ENCODE data around the gene TMUB1.

GRCh38 chr7:151131224-151131591 is 47.9 kb upstream of the TMUB1 start:
- TF ChIP-seq CTCF (IDR thresholded peaks at IDR 0.05; ENCODE audit: extremely low read depth in 1 of 2, insufficient read depth in 1 of 2, low read depth in 1 of 2, low read length in 2 of 2), result no peak
- no peak for TF ChIP-seq POLR2A (IDR thresholded peaks at IDR 0.05; ENCODE audit: low read depth, low read length)
- no peak for TF ChIP-seq EZH2 (IDR thresholded peaks at IDR 0.05; ENCODE audit: borderline replicate concordance, low read depth, low read length, severe bottlenecking)
- TF ChIP-seq POLR2AphosphoS5 (IDR thresholded peaks at IDR 0.05; ENCODE audit: insufficient read depth, low read depth, low read length), result no peak
- no peak for TF ChIP-seq MYC (IDR thresholded peaks at IDR 0.05; ENCODE audit: low read depth, low read length)
- TF ChIP-seq FOS (IDR thresholded peaks at IDR 0.05; ENCODE audit: borderline replicate concordance, insufficient read depth, low read length), result no peak
- no peak for TF ChIP-seq MAX (IDR thresholded peaks at IDR 0.05; ENCODE audit: insufficient read depth, insufficient read length)
- no peak for TF ChIP-seq JUN (IDR thresholded peaks at IDR 0.05; ENCODE audit: borderline replicate concordance, insufficient read depth, insufficient read length, low read depth)
- no peak for TF ChIP-seq GATA2 (IDR thresholded peaks at IDR 0.05; ENCODE audit: insufficient read depth, insufficient read length, low read depth, low read length)

Data from endothelial cell of umbilical vein (primary cell).